GM18520 (cell line): ENCODE measurements around the gene LPAR2.
A peak's percentile ranks its signal among the peaks of the same experiment; 100 is the strongest.

Experiments
- ATAC-seq: cut with Tn5 transposase; IDR thresholded peaks from one replicate; pipeline ENCODE4 v1.9.1; 2021; ENCODE audit not compliant: unreplicated experiment

Gene LPAR2

DNA sequence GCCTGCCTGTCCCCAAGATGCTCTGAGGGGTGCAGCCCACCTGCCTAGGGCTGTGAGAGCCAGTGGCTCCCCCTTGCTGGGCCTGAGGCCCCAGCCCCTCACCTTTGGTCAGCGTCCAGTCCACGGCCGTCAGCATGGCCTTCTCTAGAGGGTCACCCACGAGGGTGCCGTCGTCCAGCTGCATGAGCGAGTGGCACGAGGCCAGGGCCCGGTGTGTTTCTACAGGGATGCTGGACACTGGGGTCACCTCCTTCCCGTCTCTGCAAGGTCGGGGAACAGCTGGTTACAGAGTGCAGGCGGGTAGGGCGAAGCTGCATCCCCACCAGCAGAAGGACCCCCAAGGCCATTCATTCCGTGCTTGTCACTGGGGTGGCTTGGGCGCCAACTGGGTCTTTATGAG is 26.4 kb upstream of the LPAR2 start:
- ATAC-seq: no peak

DNA sequence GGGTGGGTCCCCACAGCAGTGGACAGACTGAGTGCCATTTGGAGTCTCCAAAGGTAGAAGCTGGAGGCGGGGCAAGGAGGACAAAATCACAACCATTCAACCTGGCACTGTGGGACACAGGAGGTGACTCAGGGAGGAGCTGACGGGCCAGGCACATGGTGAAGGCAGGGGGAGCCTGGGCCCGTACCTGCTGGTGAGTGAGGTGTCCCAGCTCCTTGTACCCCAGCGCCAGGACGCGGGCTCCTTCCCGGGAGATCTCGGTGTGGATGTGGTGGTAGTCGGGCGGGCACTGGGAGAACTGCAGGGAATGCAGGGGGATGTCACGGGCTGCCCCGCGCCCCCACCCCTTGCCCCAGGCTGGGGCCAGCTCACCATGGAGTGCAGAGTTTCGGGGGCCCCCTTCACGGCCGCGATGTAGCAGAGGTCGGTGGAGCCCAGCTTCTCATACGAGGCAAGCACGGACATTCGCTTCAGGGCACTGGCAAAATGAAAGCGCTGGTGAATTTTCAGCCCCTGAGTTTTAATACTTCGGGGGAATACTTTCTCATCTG is 25.7 kb upstream of the LPAR2 start:
- ATAC-seq: no peak

DNA sequence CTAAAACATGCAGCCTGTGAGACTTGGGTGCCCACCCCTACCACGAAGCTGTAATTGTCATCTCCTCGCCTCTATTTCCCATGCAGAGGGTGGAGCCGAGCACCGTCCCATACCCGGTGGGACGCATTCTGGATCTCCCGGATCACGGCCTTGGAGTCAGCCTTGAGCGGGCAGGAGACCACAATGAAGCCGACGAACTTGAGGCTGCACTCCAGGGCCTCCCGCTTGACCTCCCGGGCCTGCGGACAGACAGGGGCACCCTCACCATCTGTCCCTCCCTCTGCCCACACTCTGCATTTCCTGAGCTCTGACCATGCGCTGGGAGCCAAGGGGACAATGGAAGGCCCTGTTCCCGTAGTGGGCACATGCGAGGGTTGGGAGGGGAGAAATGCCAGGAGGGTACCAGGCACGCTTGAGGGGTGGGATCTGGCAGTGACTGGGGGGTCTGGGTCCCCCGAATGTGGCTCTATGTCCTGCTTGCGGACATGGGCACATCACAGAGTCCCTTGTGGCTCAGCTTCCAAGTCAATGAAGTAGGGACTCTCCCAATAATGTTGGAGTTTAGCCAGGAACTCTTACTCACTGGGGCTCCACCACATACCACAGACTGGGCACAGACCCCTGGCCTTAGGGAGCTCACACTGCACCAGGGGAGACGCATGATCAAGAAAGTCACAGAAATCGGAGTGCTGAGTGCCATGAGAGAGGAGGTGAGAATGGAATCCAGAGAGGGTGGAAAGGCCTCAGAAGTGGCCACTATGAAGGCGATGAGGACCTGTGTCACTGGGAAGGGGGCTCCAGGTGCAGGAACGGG is 24.7 kb upstream of the LPAR2 start:
- ATAC-seq: no peak

DNA sequence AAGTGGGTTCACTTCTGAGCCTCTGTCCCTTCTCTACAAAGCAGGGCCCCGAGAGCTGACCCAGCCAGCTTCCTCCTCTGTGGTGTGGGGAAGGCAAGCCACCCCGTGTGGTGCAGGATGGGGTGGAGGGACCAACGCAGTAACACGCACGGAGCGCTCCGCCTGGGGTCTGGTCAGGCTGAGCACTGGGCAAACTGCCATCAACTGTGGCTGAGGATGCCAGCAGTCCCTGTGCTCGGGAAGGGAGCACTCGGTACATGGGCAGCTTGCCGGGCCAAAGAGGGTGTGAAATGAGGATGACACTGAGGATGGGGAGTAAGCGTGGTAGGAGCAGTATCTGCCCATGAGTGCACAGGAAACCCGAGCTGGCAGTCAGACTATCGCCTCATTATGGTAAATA is 23.1 kb upstream of the LPAR2 start:
- no peak for ATAC-seq

DNA sequence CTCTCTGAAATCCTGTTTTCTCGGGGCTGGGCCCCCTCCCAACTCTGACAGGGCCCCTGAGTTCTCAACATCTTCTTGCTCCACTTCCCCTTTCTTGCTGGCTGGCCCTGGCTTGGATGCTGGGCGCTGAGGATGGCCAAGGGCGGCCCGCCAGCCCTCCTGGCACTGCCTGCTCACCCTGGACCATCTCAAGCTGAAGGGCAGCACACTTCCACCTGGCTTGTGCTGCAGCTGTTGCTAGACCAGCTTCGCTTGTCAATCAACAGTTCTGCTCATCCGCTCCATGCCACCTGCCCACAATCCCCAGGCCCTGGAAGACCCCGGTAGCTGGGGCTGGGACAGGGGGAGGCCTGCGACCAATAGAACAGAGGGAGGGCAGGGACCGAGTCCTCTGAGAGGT is 22.3 kb upstream of the LPAR2 start:
- no peak for ATAC-seq

DNA sequence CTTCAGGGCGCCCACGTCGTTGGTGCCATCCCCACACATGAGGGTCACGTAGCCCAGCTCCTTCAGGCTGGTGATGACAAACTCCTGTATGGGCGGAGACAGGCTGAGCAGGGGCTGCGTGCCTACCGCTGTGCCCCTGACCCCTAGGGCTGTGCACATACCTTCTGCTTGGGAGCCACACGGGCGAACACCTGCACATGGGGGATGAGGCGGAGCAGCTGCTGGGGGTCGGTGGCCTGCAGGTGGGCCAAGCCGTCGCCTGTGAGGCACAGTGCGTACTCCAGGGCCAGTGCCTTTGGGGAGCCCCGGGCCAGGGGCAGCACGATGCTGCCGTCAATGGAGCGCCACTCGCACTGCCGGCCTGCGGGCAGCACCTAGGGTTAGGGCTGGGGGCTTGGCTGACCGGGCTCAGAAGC is 21.6 kb upstream of the LPAR2 start:
- no peak for ATAC-seq

DNA sequence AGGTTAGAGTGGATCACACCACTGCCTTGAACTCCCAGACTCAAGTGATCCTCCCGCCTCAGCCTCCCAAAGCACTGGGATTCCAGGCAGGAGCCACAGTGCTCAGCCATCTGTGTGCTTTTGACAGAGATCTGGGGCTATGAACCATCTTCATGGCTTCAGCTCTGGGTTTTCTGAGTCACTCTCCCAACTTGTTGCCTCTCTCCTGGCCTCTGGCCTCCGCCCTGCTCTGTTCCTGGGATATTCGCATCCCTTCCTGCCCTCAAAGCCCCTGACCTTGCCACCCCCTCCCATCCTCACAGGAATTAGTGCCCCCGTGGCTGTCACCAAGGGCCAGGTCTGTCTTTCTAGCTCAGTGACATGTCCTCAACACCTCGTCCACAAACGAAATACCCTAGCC is 21.1 kb upstream of the LPAR2 start:
- ATAC-seq: no peak

DNA sequence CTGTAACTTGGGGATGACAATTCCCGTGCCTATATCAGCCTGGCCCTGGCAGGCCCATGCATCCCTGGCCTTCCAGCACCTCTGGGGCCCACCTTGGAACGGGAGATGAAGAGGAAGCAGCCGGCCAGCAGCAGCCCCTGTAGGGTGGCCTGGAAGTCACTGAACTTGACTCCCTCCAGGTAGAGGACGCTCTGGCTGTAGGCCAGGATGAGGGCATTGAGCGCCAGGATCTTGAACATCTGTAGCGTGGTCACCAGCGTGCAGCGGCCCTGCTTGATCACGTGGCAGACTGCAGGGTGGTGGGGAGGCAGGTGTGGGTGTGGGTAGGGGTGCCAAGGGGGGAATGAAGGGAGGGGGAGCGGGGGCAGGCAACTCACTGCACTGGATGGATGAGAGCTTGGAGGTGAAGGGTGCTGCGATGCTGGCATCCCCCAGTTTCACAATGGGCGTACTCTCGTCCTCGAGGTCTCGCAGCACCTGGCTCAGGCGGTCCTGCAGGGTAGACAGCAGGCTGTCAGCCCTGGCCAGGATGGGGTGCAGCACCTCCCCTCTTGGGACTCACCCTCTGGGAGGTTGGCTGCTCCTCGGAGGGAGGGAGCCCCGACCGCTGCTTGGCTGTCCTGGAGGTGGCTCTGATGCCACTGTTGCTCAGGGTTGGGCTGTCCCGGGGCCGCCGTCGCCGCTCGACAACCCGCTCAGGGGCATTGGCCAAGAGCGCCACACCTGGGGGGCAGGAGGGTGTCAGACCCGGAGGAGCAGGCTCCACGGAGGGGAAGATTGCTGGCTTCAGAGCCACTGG is 19.2 kb upstream of the LPAR2 start:
- no peak for ATAC-seq

DNA sequence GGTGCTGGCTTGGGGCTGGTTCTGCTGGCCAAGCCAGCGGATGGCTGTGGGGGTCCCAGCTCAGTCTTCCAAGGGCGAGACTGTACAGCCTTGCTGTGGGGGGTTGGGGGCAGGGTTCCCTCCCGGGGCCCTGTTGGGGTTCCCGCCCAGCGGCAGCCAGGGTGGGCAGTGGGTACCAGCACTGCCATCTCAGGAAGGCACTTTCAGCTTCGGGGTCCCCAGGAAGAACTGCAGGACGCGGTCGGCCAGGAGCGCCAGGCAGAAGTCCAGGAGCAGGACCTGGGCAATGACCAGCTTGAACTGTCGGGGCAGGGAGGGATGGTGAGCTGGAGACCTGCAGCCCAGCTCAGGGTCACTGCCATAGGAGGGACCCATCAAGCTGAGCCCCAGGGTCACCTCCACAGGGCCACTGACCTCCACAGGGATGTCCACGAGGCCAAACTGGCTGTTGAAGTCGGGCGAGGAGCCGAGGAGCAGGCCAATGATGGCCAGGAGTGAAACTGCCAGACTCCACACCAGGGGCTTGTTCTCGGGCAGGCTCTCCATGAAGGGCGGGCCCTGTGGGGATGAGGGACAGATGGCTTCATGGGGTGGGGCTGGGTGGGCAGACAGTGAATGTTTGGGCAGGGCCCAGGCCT is 17.3 kb upstream of the LPAR2 start:
- no peak for ATAC-seq

DNA sequence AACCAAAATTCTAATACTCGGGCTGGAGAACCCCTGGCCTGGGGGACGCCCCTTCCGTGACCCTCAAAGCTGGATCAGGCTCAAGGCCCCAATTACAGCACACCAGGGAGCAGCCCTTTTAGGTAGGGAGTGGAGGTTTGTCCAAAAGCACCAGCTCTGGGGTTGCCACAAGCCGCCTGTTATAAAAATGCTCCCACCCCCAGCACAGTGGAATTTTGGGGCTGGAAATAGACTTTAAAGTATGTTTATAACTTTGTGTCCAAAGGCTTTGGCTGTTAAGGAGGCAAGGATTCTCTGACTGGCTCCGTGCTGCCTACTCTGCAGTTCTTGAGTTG is 16.0 kb upstream of the LPAR2 start:
- no peak for ATAC-seq

DNA sequence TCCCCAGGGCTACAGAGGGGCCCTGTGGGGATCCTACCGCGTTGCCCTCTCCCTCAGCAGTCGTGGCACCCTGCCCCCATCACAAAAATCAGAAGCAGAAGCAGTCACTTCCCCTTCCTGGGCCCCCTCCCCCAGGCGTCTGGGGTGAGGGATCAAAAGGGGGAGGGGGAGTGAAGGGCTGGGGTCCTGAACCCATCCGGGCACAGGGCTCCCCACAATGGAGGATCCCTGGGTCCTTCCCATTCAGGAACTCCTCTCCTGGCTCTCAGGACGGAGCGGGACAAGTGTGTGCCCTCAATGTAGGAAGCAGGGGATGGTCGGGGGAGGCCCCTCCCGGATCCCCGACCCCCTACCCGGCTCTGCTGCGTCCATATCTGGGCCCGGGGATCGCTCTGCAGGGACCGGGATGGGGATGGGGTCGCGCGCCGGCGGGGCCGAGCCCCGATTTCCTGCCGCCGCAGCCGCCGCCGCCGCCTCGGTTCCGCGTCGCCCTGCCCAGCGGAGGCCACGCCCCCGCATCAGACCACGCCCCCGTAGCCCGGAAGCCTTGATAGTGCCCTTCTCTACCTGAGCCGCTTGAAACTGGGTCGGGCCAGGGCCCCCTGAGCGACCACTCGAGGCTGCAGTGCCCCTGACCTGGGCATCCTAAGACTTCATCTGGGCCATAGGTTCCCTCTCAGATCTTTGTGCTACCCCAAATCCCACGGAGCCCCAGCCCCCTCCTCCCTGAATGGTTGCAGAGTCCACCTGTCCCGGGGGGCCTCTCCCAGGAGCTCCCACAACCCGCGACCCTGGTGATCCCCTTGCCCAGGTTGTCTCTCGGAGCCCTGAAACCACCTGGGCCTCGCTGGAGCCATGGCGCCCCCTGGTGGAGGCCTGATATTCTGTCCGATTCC is 15.4 kb upstream of the LPAR2 start, which contains the start of gene GMIP:
TSS of gene GMIP (minus strand) at position 500 of the 896 bp plus-strand sequence. CDS start at position 372, 128 bp downstream.
- ATAC-seq: peak; percentile 44

DNA sequence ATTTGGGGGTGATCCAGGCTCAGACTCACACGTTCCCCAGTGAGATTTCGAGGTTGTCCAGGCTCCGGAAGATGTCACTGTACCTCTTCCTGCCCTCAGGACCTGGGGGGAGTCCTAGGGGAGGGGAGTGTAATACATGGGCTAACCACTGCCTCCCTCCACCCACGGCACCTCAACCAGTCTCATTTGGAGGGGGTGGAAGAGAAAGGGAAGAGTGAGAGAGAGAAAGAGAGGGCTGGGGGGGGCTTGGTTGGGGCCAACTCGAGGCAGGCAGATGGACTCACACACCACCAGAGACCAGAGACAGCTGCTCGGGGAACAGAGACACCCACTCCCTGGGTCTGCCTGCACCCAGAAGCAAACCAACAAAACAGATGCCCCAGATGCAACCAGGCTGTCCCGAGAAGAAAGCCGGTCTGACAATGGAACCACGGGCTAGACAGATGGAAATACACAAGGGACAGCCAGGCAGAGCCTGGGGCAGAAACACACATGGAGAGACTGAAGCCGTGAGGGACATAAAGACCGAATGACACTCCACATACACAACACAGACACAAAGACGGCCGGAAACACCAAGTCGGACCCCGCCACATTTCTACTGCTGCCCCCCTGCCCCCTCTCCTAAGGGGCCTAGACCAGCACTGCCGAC is 14.6 kb upstream of the LPAR2 start:
- ATAC-seq: no peak

DNA sequence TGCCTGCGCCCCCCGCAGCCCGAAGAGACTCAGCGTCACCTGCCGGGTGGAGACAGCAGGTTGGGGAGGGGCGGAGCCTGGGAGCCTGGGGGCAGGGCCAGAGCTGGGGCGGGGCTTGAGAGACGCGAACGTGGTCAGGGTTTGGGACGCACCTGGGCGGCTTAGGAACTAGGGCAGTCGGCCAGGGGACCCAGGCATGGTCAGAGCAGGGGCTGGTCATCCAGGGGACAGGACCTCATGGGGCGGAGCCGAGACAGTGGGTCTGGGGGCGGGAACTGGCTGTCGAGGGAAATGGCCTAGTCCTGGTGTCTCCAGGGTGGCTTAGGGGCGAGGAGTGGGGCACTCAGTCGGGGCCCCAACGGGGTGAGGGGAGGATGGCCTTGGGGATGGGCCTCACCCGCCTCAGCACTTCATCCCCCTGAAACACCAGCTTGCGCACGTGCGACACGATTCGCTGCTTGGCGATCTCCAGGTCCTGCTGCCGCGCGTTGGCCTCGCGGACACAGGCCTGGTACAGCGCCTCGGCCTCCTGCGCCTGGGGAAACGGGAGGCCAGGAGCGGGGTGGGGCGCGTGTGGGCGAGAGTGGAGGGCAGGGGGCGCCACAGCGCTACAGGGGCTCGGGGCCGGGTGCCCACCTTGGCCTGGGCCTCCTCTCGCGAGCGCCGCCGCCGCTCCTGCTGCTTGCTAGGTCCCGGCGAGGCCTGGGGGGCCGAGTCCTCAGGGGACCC is 9.7 kb upstream of the LPAR2 start:
- no peak for ATAC-seq

DNA sequence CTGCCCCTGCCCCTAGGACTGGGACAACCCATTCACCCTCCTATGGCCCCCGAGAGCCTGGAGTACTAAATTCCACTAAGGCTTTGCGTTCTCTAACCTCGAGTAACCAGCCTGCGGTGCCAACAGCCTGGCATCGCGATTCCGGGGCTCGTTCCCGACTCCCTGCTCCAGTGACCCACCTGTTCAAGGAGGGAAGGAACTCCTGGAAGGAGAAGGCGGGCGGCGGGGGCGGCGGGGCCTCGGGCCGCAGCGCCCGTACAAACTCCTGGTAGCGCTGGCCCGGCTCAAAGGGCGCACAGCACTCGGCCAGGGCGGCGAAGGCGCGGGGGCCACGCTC is 9.1 kb upstream of the LPAR2 start:
- ATAC-seq: no peak

DNA sequence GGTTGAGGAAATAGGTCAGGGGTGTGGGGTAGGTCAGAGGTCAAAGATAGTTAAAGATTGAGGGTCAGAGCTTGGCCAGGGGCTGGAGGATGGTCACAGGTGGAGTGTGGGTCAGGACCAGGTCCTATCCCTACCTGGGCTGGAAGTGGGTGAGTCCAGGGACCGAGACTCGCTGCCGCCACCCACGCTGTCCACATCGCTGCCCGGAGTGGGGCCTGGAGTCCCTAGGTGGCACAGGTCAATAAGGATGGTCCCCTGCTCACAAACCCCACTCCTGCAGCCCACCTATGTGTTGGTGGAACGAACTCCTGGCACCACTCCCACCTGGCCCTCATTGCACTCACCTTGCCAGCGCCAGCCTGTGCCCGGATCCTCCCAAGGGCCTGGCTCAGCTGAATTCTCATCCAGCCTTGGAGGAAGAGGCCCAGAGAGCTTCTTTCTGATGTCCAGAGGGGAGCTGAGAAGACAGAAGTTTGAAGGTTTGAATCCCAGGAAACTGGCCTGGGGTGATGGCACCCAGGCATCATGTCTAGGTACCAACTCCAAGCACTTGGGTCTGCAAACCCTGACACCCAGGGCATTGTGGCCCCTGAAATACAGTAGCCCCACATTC is 8.7 kb upstream of the LPAR2 start:
- no peak for ATAC-seq

DNA sequence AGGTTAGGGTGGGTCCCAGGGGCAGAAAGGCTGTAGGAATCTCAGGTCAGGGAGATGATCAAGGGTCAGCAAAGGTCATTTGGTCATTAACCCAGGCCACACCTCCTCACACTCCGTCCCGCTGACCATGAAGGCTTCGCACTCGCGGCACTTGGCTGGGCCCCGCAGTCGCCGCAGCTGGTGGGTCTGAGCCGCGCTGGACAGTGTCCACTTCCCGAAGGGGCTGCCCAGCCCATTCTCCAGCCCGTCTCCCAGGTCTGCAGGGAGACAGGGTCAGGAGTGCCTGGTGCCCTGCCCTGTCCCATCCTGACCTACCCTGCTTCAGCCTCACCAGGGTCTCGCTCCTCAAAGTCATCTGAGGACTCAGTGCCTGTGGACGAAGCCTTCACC is 7.3 kb upstream of the LPAR2 start:
- no peak for ATAC-seq

DNA sequence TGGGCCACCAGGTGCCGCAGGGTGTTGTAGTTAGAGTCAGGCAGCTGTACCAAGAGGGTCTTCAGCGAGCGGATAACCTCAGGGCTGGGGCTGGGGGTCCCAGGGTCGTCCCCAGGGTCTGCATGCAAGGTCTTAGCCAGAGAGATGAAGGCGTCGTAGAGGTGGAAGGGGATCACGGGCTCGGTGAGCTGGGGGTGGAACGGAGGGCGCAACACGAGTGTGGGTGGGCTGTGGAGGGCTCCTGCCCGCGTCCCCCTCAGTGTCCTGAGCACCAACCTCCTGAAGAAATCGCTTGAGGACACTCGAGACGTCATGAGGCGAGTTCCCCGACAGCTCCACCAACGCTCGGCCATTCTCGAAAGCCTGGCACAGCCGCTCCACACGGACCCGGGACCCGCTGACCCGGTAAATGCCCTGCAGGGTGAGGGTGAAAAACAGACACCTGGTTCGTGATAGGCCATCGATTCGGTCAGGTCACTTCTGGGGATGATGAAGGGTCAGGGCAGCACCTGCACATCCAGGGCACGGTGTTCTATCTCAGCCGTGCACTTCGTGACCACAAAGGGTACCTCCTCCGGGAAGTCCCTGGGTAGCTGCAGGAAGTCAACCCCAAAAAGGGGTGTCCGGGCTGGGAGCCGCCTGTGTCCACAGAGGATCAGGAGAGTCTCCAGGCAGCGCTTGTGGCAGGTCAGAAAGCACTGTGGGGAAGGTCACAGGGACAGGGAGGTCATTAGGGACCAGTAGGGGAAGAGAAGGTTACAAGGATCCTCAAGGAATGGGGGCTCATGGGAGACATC is 6.7 kb upstream of the LPAR2 start:
- no peak for ATAC-seq
